WI38 (cell line): ENCODE measurements around the gene S100A16.
"Not testable (repeated sequence)": the region's sequence is repeated elsewhere in the genome, so short reads cannot be mapped to it uniquely, and the experiment has no call there.

ENCODE experiments used
- H3K4me3 ChIP-seq: 2 replicates; pipeline ENCODE4 v1.5.1; 2011; ENCODE audit warnings: low read depth, mild to moderate bottlenecking, control low read depth, low read length
- CTCF ChIP-seq: IDR thresholded peaks from 2 replicates; pipeline ENCODE4 v1.5.1; 2012; ENCODE audit warnings: low read depth, mild to moderate bottlenecking, control low read depth, low read length

S100A16 gene

GRCh38 chr1:153598309-153599172 is 14.4 kb downstream of the S100A16 start:
- H3K4me3 ChIP-seq: no peak overlapping the region
- no peak for TF ChIP-seq CTCF

- no peak overlapping the region for H3K4me3 ChIP-seq
- TF ChIP-seq CTCF: no peak
Measured at GRCh38 chr1:153597206-153597605, 15.7 kb downstream of the S100A16 start.

GRCh38 chr1:153592748-153593147 is 20.2 kb downstream of the S100A16 start:
- TF ChIP-seq CTCF: no peak
- no peak overlapping the region for H3K4me3 ChIP-seq

- no peak for TF ChIP-seq CTCF
- no peak overlapping the region for H3K4me3 ChIP-seq
Measured at GRCh38 chr1:153588482-153588881, 24.5 kb downstream of the S100A16 start.

- not testable (repeated sequence) for H3K4me3 ChIP-seq
Measured at GRCh38 chr1:153588033-153588432, 24.9 kb downstream of the S100A16 start.

- TF ChIP-seq CTCF: no peak
- no peak overlapping the region for H3K4me3 ChIP-seq
Measured at GRCh38 chr1:153587314-153587713, 25.6 kb downstream of the S100A16 start.

- H3K4me3 ChIP-seq: no peak overlapping the region
- TF ChIP-seq CTCF: no peak
Measured at GRCh38 chr1:153586347-153586746, 26.6 kb downstream of the S100A16 start.

GRCh38 chr1:153585006-153585405 is 27.9 kb downstream of the S100A16 start:
- H3K4me3 ChIP-seq: no peak overlapping the region
- no peak for TF ChIP-seq CTCF
